Measurements from ENCODE around the gene DIAPH3. TPM values are rescaled to one million over a fixed set of nuclear protein-coding genes. Genes with fewer than 3 reads are reported as not detected.

The DIAPH3 gene
- total RNA-seq, 4 donors from 2014 or later, result 0.20 to 0.30 TPM; not detected in 2

- H3K36me3 ChIP-seq, result no peaks in the 10 kb centered on the region
- H3K27ac ChIP-seq, result no peak overlapping the region
- TF ChIP-seq POLR2A (IDR thresholded peaks at IDR 0.05) (no peak), CTCF (IDR thresholded peaks at IDR 0.05) (no peak), EP300 (IDR thresholded peaks at IDR 0.05) (no peak)
- no peak for DNase-seq (ENCODE audit: low spot score in 2 of 2)
- H3K4me3 ChIP-seq, result no peak overlapping the region
- H3K27me3 ChIP-seq, result no peaks in the 10 kb centered on the region
- H3K9me3 ChIP-seq, result no peaks in the 10 kb centered on the region
- WGBS, 2 donors, result 59 to 74% methylated on average over 3 of the region's 3 CpGs
- no peaks in the 10 kb centered on the region for H3K4me1 ChIP-seq
Observed at GRCh38 chr13:59837101-59837500, 326.6 kb downstream of the DIAPH3 start.

- no peak for TF ChIP-seq EP300 (IDR thresholded peaks at IDR 0.05)
- no peak for TF ChIP-seq POLR2A (IDR thresholded peaks at IDR 0.05)
- TF ChIP-seq CTCF (IDR thresholded peaks at IDR 0.05), result no peak
Observed at GRCh38 chr13:59835569-59835968, 328.2 kb downstream of the DIAPH3 start.

GRCh38 chr13:59834801-59835200, 328.9 kb downstream of the DIAPH3 start:
- Histone ChIP-seq H3K4me1 (no peaks in the 10 kb centered on the region), H3K27ac (no peak overlapping the region), H3K9me3 (no peaks in the 10 kb centered on the region), H3K36me3 (no peaks in the 10 kb centered on the region), H3K4me3 (no peak overlapping the region), H3K27me3 (no peaks in the 10 kb centered on the region)
- TF ChIP-seq CTCF (IDR thresholded peaks at IDR 0.05) (no peak), EP300 (IDR thresholded peaks at IDR 0.05) (no peak), POLR2A (IDR thresholded peaks at IDR 0.05) (no peak)
- DNase-seq (ENCODE audit: low spot score in 2 of 2), result no peak

More at GRCh38 chr13:59835569-59835968, 328.2 kb downstream of the DIAPH3 start:
- Histone ChIP-seq H3K27me3 (no peaks in the 10 kb centered on the region), H3K27ac (no peak overlapping the region), H3K36me3 (no peaks in the 10 kb centered on the region), H3K4me3 (no peak overlapping the region), H3K4me1 (no peaks in the 10 kb centered on the region), H3K9me3 (no peaks in the 10 kb centered on the region)
- 53 to 65% methylated on average over 2 of the region's 2 CpGs for WGBS, 2 donors
- no peak for DNase-seq (ENCODE audit: low spot score in 2 of 2)

- Histone ChIP-seq H3K27me3 (no peaks in the 10 kb centered on the region), H3K4me3 (no peak overlapping the region), H3K36me3 (no peaks in the 10 kb centered on the region), H3K9me3 (no peaks in the 10 kb centered on the region), H3K4me1 (no peaks in the 10 kb centered on the region), H3K27ac (no peak overlapping the region)
- DNase-seq (ENCODE audit: low spot score in 2 of 2), result no peak
- TF ChIP-seq POLR2A (IDR thresholded peaks at IDR 0.05) (no peak), CTCF (IDR thresholded peaks at IDR 0.05) (no peak), EP300 (IDR thresholded peaks at IDR 0.05) (no peak)
Observed at GRCh38 chr13:59829690-59830089, 334.0 kb downstream of the DIAPH3 start.

- Histone ChIP-seq H3K9me3 (no peaks in the 10 kb centered on the region), H3K4me3 (no peak overlapping the region), H3K27me3 (no peaks in the 10 kb centered on the region), H3K4me1 (no peaks in the 10 kb centered on the region), H3K27ac (no peak overlapping the region), H3K36me3 (no peaks in the 10 kb centered on the region)
- TF ChIP-seq CTCF (IDR thresholded peaks at IDR 0.05) (no peak), POLR2A (IDR thresholded peaks at IDR 0.05) (no peak), EP300 (IDR thresholded peaks at IDR 0.05) (no peak)
- DNase-seq (ENCODE audit: low spot score in 2 of 2), result no peak
- WGBS, 2 donors, result 23 to 40% methylated on average over 1 of the region's 1 CpG
Observed at GRCh38 chr13:59823486-59823885, 340.2 kb downstream of the DIAPH3 start.
